GM18507 (cell line): ENCODE measurements around the gene COL5A3.

Experiments used
- DNase-seq: peaks from one replicate; pipeline ENCODE4 v3.0.0; 2011; ENCODE audit warnings: low read depth; ENCODE audit not compliant: insufficient read length; ENCODE audit errors: extremely low spot score
- FAIRE-seq: peaks from 2 replicates; lab custom pipeline; 2011; peaks lifted over from hg19 to GRCh38; lab: Jason Lieb, UNC

The COL5A3 gene

DNA sequence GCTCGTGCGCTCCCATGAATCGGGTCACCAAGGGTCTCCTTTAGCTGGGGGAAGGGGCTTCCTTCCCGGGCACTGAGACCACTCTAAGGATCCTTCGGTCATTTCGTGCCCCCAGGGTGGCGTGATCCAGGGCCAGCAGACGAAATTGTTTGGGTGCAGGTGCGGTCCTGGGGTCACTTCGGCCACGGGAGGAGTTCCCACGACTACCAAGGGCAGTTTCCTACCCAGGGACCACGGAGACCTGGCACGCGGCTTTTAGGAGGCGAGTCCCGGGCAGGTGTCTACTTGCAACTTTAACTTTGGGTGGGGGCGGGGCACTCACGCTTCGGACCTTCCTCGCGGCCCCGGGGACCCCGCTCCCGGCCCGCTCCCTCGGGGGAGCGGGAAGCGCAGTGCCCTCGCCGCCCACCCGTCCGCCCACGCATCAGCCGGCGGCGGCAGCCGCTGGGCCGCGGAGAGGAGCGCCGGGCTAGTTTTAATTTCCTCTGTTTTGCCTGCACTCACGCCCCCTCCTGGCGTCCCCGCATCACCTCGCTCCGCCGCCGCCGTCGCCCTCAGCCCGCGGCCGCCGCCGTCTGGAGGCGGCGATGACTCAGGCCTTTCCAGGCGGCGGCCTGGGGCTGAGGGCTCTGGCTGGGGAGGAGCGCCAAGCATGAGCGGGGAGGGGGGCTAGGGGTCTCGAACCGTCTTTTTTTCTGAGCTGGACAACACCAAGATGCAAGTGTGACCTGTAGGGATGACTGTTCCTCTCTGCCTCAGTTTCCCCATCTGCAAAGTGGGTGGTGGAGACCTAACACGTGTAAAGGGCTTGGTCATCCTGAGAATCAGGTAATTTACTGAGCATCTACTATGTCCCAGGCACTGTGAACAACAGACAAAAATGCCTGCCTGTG is 95.7 kb downstream of the COL5A3 start:
- FAIRE-seq (peak; percentile 75), DNase-seq (peak; percentile 64)

DNA sequence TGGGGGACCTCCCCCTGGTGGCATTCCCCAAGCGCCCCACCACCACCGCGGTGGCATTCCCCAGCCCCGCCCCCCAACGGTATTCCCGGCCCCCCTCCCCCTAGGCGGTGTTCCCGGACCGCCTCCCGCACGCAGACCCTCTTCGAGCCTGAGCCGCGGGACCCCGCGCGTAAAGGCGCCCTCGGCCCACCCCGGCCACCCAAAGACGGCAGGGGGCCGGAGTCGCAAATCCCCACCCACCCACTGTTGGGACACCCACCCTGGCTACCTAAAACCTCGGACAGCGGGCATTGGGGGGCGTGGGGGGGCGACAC is 96.3 kb downstream of the COL5A3 start:
- FAIRE-seq = no peak

DNA sequence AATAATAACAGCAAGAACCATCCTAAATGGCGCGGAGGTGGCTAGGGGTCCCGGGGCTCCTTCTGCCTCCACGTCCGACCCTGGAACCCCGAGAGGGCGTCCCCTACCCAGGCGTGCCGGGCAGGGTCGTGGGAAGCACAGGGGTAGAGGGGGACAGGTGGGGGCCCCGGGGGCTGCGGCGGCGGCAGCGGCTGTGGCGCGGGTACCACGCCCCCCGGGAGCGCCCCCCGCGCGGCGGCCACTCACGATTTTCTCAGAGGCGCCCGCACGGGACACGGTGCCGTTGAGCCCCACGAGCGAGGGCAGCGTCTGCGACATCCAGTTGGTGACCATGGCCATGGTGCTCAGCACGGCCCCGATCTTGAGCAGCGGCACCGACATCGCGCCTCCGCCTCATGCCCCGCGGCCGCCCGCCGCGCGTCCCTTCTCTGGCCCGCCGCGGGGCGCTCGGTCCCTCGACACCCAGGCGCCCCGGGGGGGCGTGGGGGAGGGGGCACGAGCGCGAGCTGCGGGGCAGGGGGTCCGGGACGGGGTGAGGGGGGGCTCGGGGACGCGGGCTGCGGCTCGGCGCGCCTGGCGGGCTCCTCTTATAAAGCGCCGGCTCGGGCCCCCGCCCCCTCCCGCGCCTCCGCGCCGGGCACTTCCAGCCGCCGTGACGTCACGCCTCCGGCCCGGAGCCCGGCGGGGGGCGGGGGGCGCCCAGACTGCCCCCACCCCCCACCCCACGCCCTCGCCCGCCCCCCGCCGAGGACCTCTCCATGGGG is 96.9 kb downstream of the COL5A3 start:
- no peak for FAIRE-seq
- no peak for DNase-seq

More for the DNA sequence above, 96.3 kb downstream of the COL5A3 start:
- no peak for DNase-seq

DNA sequence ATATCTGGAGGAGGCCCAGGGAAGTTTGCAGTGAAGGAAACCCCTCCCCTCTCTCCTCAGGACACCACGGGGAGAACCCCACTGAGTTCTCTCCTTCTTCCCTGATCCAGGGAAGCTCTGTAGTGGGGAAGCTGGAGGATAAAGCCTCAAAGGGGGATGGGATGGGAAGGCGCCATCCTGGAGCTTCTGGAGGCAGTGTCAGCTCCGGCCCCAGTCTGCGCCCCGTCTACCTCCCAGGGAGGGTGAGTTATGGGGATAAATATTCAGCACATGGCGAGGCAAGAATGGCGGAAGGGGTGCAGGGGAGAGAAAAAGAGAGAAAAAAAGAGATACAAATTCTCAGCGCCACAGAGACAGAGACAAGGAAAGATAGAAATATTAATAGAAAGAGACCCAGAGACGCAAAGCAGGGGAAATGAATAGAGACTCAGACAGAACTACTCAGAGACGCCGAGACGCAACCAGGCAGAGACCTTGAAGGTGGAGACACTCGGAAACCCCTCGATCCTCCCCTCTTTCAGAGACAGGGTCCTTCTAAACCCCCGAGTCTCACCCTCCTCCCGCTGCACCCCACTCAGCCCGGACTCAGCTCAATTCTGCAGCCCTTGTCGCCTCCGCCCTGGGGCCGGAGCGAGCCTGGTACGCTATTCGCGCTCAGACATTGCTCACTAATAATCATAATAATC is 97.6 kb downstream of the COL5A3 start:
- no peak for DNase-seq
- no peak for FAIRE-seq

GRCh38 chr19:9911524-9912185 is 98.6 kb downstream of the COL5A3 start:
- FAIRE-seq (no peak), DNase-seq (no peak)

DNA sequence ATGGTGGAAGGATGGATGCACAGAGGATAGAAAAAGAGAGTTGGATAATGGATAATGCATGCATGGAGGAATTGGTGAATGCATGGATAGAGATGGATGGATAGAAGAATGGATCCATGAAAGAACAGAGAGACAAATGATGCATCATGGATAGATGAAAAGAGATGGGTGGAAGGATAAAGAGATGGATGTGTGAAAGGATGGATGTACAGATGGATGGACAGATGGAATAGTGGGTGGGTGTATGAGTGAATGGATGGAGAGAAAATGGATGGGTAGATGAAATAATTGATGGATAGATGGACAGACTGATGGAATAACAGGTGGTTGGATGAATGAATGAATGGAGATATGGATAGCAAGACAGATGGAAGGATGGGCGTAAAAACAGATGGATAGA is 99.7 kb downstream of the COL5A3 start:
- FAIRE-seq (no peak), DNase-seq (no peak)
